GM21723 (cell line): Measurements from ENCODE around the gene EML6.

ENCODE experiments used
- ATAC-seq: cut with Tn5 transposase; IDR thresholded peaks from one replicate; pipeline ENCODE4 v1.9.1; 2021; ENCODE audit warnings: mild to moderate bottlenecking, moderate library complexity; ENCODE audit not compliant: unreplicated experiment

Gene EML6

GRCh38 chr2:54936766-54937165, 213.3 kb downstream of the EML6 start:
- ATAC-seq, result no peak

- ATAC-seq, result no peak
These were observed 216.1 kb downstream of the EML6 start for GRCh38 chr2:54939446-54940118.

- no peak for ATAC-seq
These were observed 217.3 kb downstream of the EML6 start for GRCh38 chr2:54940723-54941122.

- ATAC-seq, result no peak
These were observed 218.0 kb downstream of the EML6 start for GRCh38 chr2:54941248-54941984.

- ATAC-seq, result no peak
These were observed 218.9 kb downstream of the EML6 start for GRCh38 chr2:54942373-54942772.

GRCh38 chr2:54944724-54945326, 221.4 kb downstream of the EML6 start:
- no peak for ATAC-seq

- no peak for ATAC-seq
These were observed 222.1 kb downstream of the EML6 start for GRCh38 chr2:54945391-54946219.

- no peak for ATAC-seq
These were observed 222.9 kb downstream of the EML6 start for GRCh38 chr2:54946220-54946805.

GRCh38 chr2:54947136-54947535, 223.7 kb downstream of the EML6 start:
- ATAC-seq, result no peak

- ATAC-seq, result no peak
These were observed 224.2 kb downstream of the EML6 start for GRCh38 chr2:54947646-54948045.

GRCh38 chr2:54948120-54948519, 224.7 kb downstream of the EML6 start:
- no peak for ATAC-seq

GRCh38 chr2:54949431-54949830, 226.0 kb downstream of the EML6 start:
- ATAC-seq, result no peak

GRCh38 chr2:54950811-54951210, 227.3 kb downstream of the EML6 start:
- no peak for ATAC-seq

GRCh38 chr2:54952425-54952824, 229.0 kb downstream of the EML6 start:
- ATAC-seq, result no peak

- ATAC-seq, result no peak
These were observed 229.6 kb downstream of the EML6 start for GRCh38 chr2:54952978-54953456.

- no peak for ATAC-seq
These were observed 230.7 kb downstream of the EML6 start for GRCh38 chr2:54954158-54954557.

GRCh38 chr2:54954705-54955357, 231.4 kb downstream of the EML6 start:
- ATAC-seq, result no peak

GRCh38 chr2:54955358-54956110, 232.1 kb downstream of the EML6 start:
- ATAC-seq, result no peak

GRCh38 chr2:54956111-54956627, 232.7 kb downstream of the EML6 start:
- ATAC-seq, result no peak
